Suppressor macrophage (primary cell): Measurements from ENCODE around the gene PRSS48.
"Not testable (repeated sequence)": the region's sequence is repeated elsewhere in the genome, so short reads cannot be mapped to it uniquely, and the experiment has no call there.

Experiments used
- DNase-seq, 4 experiments: peaks; one replicate each; pipeline ENCODE4 v3.0.0-alpha.2; 2020 to 2022

The PRSS48 gene

GRCh38 chr4:151319490-151319889 is 42.5 kb downstream of the PRSS48 start:
- DNase-seq = no peak

GRCh38 chr4:151321586-151321985 is 44.6 kb downstream of the PRSS48 start:
- DNase-seq = no peak

- DNase-seq = not testable (repeated sequence)
Observed at GRCh38 chr4:151322161-151322560, 45.2 kb downstream of the PRSS48 start.

GRCh38 chr4:151322570-151322969 is 45.6 kb downstream of the PRSS48 start:
- no peak for DNase-seq

GRCh38 chr4:151323667-151324066 is 46.7 kb downstream of the PRSS48 start:
- no peak for DNase-seq

GRCh38 chr4:151324124-151324751 is 47.3 kb downstream of the PRSS48 start:
- no peak for DNase-seq

GRCh38 chr4:151324752-151325110 is 47.8 kb downstream of the PRSS48 start:
- peak in 2 of 4 experiments; percentile 1 to 4 for DNase-seq

GRCh38 chr4:151325111-151325948 is 48.4 kb downstream of the PRSS48 start, which contains the start of gene SH3D19:
Gene SH3D19 (minus strand): TSS chr4:151325605. CDS start chr4:151325352, 253 bp downstream.
- DNase-seq = peak in 3 of 4 experiments; percentile 7 to 39 (median 19)

- DNase-seq = no peak
Observed at GRCh38 chr4:151325949-151326246, 48.9 kb downstream of the PRSS48 start.

- DNase-seq = no peak
Observed at GRCh38 chr4:151329217-151330007, 52.5 kb downstream of the PRSS48 start.

- no peak for DNase-seq
Observed at GRCh38 chr4:151331276-151332042, 54.5 kb downstream of the PRSS48 start.

- DNase-seq = no peak
Observed at GRCh38 chr4:151339467-151339866, 62.5 kb downstream of the PRSS48 start.

GRCh38 chr4:151340751-151341385 is 63.9 kb downstream of the PRSS48 start:
- no peak for DNase-seq
